ENCODE measurements around the gene IL23A. TPM values are rescaled to one million over a fixed set of nuclear protein-coding genes. Genes with fewer than 3 reads are reported as not detected.

IL23A gene
- total RNA-seq, 1 donor from 2014 or later = not detected

GRCh38 chr12:56348776-56349175, 10.1 kb downstream of the IL23A start:
- Histone ChIP-seq H3K4me3 (no peak overlapping the region), H3K27me3 (ENCODE audit: low read depth) (no peaks in the 10 kb centered on the region), H3K4me1 (no peaks in the 10 kb centered on the region), H3K27ac (replicated peaks) (no peak overlapping the region), H3K9me3 (replicated peaks) (no peaks in the 10 kb centered on the region), H3K36me3 (peaks cover 95% of the 10 kb centered on the region)
- DNase-seq = no peak
- intact Hi-C loops (cut with micrococcal nuclease) = no loop called here
- TF ChIP-seq, protein P1, sequence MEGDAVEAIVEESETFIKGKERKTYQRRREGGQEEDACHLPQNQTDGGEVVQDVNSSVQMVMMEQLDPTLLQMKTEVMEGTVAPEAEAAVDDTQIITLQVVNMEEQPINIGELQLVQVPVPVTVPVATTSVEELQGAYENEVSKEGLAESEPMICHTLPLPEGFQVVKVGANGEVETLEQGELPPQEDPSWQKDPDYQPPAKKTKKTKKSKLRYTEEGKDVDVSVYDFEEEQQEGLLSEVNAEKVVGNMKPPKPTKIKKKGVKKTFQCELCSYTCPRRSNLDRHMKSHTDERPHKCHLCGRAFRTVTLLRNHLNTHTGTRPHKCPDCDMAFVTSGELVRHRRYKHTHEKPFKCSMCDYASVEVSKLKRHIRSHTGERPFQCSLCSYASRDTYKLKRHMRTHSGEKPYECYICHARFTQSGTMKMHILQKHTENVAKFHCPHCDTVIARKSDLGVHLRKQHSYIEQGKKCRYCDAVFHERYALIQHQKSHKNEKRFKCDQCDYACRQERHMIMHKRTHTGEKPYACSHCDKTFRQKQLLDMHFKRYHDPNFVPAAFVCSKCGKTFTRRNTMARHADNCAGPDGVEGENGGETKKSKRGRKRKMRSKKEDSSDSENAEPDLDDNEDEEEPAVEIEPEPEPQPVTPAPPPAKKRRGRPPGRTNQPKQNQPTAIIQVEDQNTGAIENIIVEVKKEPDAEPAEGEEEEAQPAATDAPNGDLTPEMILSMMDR (IDR thresholded peaks at IDR 0.05; ENCODE audit: borderline replicate concordance) = no peak

DNA sequence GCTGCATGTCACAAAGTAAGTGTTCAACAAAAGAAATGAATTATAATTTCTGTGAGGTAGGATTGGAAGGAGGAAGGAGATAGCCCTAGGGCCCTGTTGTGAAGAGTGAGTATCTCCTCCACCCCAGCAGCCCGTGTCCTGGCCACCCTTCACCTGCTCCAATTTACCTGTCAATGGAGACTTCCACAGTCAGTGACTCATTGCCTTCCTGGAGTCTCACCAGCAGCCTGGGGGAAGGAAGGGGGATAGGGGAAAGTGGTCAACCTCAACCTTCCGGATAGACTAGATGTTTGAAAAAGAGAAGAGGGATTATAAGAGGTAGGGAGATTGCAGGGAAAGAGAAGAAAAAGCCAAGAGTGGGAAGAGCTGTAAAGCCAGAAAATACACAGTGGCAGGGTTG, 12.0 kb downstream of the IL23A start:
- peaks cover 98% of the 10 kb centered on the region for H3K36me3 ChIP-seq
- H3K9me3 ChIP-seq (replicated peaks) = no peaks in the 10 kb centered on the region
- no peaks in the 10 kb centered on the region for H3K27me3 ChIP-seq (ENCODE audit: low read depth)
- H3K4me3 ChIP-seq = no peak overlapping the region
- no peak overlapping the region for H3K27ac ChIP-seq (replicated peaks)
- intact Hi-C loops (cut with micrococcal nuclease) = loop anchor here (10.0 kb wide), 1 partner anchor 114 kb away; the partner anchor contains the start of gene SPRYD4
- DNase-seq = no peak
- no peaks in the 10 kb centered on the region for H3K4me1 ChIP-seq
- TF ChIP-seq, protein P1 (IDR thresholded peaks at IDR 0.05; ENCODE audit: borderline replicate concordance) = no peak

- intact Hi-C loops (cut with micrococcal nuclease) = loop anchor here (10.0 kb wide), 1 partner anchor 113 kb away; the partner anchor contains the start of gene SPRYD4
- H3K27ac ChIP-seq (replicated peaks) = no peak overlapping the region
- H3K4me3 ChIP-seq = no peak overlapping the region
- H3K36me3 ChIP-seq = peaks cover 98% of the 10 kb centered on the region
- H3K9me3 ChIP-seq (replicated peaks) = no peaks in the 10 kb centered on the region
- no peak for DNase-seq
- TF ChIP-seq, protein P1 (IDR thresholded peaks at IDR 0.05; ENCODE audit: borderline replicate concordance) = no peak
- no peaks in the 10 kb centered on the region for H3K27me3 ChIP-seq (ENCODE audit: low read depth)
- no peaks in the 10 kb centered on the region for H3K4me1 ChIP-seq
Observed at GRCh38 chr12:56351325-56351724, 12.6 kb downstream of the IL23A start.

GRCh38 chr12:56358836-56359532, 20.3 kb downstream of the IL23A start:
- Histone ChIP-seq H3K27ac (replicated peaks) (peak overlapping the region; percentile 91), H3K4me1 (peaks cover 37% of the 10 kb centered on the region), H3K36me3 (peaks cover 25% of the 10 kb centered on the region), H3K27me3 (ENCODE audit: low read depth) (no peaks in the 10 kb centered on the region), H3K4me3 (peak overlapping the region; percentile 82), H3K9me3 (replicated peaks) (no peaks in the 10 kb centered on the region)
- intact Hi-C loops (cut with micrococcal nuclease) = loop anchor here (10.0 kb wide), 1 partner anchor 106 kb away; the partner anchor contains the start of gene SPRYD4
- no peak for DNase-seq
- TF ChIP-seq, protein P1 (IDR thresholded peaks at IDR 0.05; ENCODE audit: borderline replicate concordance) = no peak

- Histone ChIP-seq H3K4me1 (peaks cover 37% of the 10 kb centered on the region), H3K36me3 (peaks cover 13% of the 10 kb centered on the region)
Observed at GRCh38 chr12:56359851-56360767, 21.4 kb downstream of the IL23A start, which contains the start of gene STAT2. Gene STAT2, minus strand, starts transcription at chr12:56360107. Its CDS starts 3,536 bp downstream, at chr12:56356571.

More at GRCh38 chr12:56359851-56360767, 21.4 kb downstream of the IL23A start, which contains the start of gene STAT2:
- Histone ChIP-seq H3K27me3 (ENCODE audit: low read depth) (no peaks in the 10 kb centered on the region), H3K27ac (replicated peaks) (peak within 1 kb of the TSS; percentile 91), H3K9me3 (replicated peaks) (no peaks in the 10 kb centered on the region), H3K4me3 (peak within 1 kb of the TSS; percentile 82)
- TF ChIP-seq, protein P1 (IDR thresholded peaks at IDR 0.05; ENCODE audit: borderline replicate concordance) = no peak
- DNase-seq = peak; percentile 99
- intact Hi-C loops (cut with micrococcal nuclease) = loop anchor here (10.0 kb wide), 2 partner anchors 85 to 105 kb away; partner anchors contain the start of genes SPRYD4 and TIMELESS

Data from left ventricle myocardium inferior (tissue), 1 donor.